ENCODE data around the gene VGLL4. TPM values are rescaled to one million over a fixed set of nuclear protein-coding genes. Genes with fewer than 3 reads are reported as not detected.

VGLL4 gene
- polyA plus RNA-seq, 2 of the 4 experiments (the other 2 are of a cell fraction): 24.7 to 28.1 TPM

DNA sequence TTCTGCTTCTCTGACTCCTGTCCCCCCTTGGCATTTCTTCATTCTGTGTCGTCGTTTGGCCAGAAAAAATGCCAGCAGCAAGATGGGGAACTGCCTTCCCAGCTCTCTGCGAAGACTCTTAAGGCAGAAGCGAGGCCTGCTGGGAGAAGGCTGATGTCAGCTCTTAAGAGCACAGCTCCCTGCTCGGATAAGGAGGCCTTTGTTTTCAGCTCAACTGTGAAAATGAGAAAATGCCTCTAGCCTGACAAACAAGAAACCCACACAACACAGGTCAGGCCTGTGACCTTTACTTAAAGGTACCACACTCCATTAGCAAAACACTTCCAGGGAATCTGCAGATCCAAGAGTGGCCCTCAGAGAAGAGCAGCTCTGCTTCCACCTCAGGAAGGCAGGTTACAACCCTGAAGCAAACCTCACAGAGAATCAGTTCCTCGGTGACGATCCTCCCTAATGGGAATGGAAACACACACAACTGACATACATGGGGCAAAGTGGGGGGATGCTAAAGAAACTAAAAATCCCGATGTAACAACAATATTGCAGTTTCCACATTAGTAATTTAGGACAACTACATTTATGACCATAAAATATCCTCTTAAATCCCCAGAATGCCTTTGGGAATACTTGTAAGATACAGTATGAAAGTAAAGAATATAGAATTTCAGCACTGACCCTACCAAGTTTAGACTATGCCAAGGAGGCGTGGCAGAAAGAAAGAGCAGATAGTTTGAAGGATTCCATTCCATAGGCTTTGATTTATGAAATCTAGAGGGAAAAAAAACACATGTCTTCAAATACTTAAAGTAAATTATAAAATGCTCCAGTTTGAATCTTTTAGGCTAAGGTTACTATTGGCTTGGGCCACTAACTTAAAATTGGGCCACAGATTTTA is 52.1 kb downstream of the VGLL4 start:
- TF ChIP-seq EHMT2 (IDR thresholded peaks at IDR 0.05; ENCODE audit: low read depth) (no peak), MAFK (IDR thresholded peaks at IDR 0.05; ENCODE audit: partially characterized antibody) (no peak), ZC3H11A (IDR thresholded peaks at IDR 0.05) (no peak), HOXB5 (CRISPR knock-in tag; IDR thresholded peaks at IDR 0.05) (no peak), POLR2AphosphoS2 (conservative IDR thresholded peaks at IDR 0.05; ENCODE audit: low read length) (no peak), CHD4 (IDR thresholded peaks at IDR 0.05; ENCODE audit: borderline replicate concordance) (no peak), MAX (IDR thresholded peaks at IDR 0.05) (no peak), NFE2L2 (conservative IDR thresholded peaks at IDR 0.05; ENCODE audit: low read length) (no peak), CBX2 (IDR thresholded peaks at IDR 0.05; ENCODE audit: borderline replicate concordance, low read depth) (no peak), JUN (IDR thresholded peaks at IDR 0.05) (no peak)
- TF ChIP-seq, protein P1, sequence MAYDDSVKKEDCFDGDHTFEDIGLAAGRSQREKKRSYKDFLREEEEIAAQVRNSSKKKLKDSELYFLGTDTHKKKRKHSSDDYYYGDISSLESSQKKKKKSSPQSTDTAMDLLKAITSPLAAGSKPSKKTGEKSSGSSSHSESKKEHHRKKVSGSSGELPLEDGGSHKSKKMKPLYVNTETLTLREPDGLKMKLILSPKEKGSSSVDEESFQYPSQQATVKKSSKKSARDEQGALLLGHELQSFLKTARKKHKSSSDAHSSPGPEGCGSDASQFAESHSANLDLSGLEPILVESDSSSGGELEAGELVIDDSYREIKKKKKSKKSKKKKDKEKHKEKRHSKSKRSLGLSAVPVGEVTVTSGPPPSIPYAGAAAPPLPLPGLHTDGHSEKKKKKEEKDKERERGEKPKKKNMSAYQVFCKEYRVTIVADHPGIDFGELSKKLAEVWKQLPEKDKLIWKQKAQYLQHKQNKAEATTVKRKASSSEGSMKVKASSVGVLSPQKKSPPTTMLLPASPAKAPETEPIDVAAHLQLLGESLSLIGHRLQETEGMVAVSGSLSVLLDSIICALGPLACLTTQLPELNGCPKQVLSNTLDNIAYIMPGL (CRISPR knock-in tag; IDR thresholded peaks at IDR 0.05; ENCODE audit: borderline replicate concordance): no peak
- Histone ChIP-seq H3K9me3 (no peaks in the 10 kb centered on the region), H3K4me2 (no peak overlapping the region), H3K4me3 (no peak overlapping the region), H3K4me1 (peaks cover 11% of the 10 kb centered on the region; the same call in 1 of the 3 replicates), H3K27ac (0 out of 6 replicates have a peak overlapping the region, but pooled peaks of 1 of the 2 experiments have one; percentile 5)
- WGBS (ENCODE audit: missing lambda C conversion rate): 67% methylated on average over 9 of the region's 9 CpGs
- ATAC-seq (peak; percentile 19 to 38; a peak in 2 of 6 replicates), FAIRE-seq (no peak), DNase-seq (ENCODE audit: low read depth in 1 of 2, low spot score in 1 of 2) (no peak)
- ChIA-PET CTCF (interaction anchor here (0.5 to 1.1 kb wide), 3 partner anchors 212 to 354 kb away, joined by 3 to 4 read pairs (median 3); no protein-coding TSS in a partner anchor), POLR2A (no interaction called here)

DNA sequence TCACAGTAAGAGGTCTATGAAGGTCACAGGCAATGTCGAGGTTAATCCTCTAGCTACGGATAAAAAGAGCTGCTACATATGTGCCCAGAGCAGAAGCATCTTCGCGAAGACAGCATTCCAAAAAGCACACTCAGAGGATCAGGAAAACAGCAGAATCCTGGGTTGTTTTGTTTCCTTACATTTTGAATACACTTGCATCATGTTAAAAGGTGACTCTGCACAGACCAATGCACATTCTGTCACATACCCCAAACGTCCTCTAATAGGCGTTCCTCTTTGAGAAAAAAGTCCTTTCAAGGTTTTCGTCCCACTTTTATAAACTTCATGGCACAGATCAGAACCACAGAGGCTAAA is 52.7 kb downstream of the VGLL4 start:
- H3K27ac ChIP-seq: no peak overlapping the region
- DNase-seq (ENCODE audit: low read depth in 1 of 2, low spot score in 1 of 2): no peak
- no peak for TF ChIP-seq SREBF2 (IDR thresholded peaks at IDR 0.05)
- TF ChIP-seq KDM1A (IDR thresholded peaks at IDR 0.05; ENCODE audit: low read depth): no peak
- TF ChIP-seq RFX5 (IDR thresholded peaks at IDR 0.05): no peak
- TF ChIP-seq MAZ (IDR thresholded peaks at IDR 0.05; ENCODE audit: borderline replicate concordance, low read depth, low read length): no peak
- no peak for TF ChIP-seq NPAS2 (CRISPR knock-in tag; IDR thresholded peaks at IDR 0.05; ENCODE audit: borderline replicate concordance)
- TF ChIP-seq EHF (CRISPR knock-in tag; IDR thresholded peaks at IDR 0.05): no peak
- no peak for TF ChIP-seq FOSB (CRISPR knock-in tag; IDR thresholded peaks at IDR 0.05)
- TF ChIP-seq ZC3H11A (IDR thresholded peaks at IDR 0.05): no peak
- TF ChIP-seq RAD21 (conservative IDR thresholded peaks at IDR 0.05 in 1 of 2, IDR thresholded peaks at IDR 0.05 in 1 of 2): no peak
- no peak for TF ChIP-seq EHMT2 (IDR thresholded peaks at IDR 0.05; ENCODE audit: low read depth)
- no peak for TF ChIP-seq ZSCAN20 (CRISPR knock-in tag; IDR thresholded peaks at IDR 0.05)
- TF ChIP-seq CBX8 (IDR thresholded peaks at IDR 0.05): no peak
- no peak for TF ChIP-seq EP300 (IDR thresholded peaks at IDR 0.05)
- TF ChIP-seq, protein P2, sequence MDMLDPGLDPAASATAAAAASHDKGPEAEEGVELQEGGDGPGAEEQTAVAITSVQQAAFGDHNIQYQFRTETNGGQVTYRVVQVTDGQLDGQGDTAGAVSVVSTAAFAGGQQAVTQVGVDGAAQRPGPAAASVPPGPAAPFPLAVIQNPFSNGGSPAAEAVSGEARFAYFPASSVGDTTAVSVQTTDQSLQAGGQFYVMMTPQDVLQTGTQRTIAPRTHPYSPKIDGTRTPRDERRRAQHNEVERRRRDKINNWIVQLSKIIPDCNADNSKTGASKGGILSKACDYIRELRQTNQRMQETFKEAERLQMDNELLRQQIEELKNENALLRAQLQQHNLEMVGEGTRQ (IDR thresholded peaks at IDR 0.05): no peak
- TF ChIP-seq, protein P3, sequence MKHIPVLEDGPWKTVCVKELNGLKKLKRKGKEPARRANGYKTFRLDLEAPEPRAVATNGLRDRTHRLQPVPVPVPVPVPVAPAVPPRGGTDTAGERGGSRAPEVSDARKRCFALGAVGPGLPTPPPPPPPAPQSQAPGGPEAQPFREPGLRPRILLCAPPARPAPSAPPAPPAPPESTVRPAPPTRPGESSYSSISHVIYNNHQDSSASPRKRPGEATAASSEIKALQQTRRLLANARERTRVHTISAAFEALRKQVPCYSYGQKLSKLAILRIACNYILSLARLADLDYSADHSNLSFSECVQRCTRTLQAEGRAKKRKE (CRISPR knock-in tag; IDR thresholded peaks at IDR 0.05; ENCODE audit: low read depth): no peak
- TF ChIP-seq CHD2 (IDR thresholded peaks at IDR 0.05; ENCODE audit: low read length, partially characterized antibody): no peak
- TF ChIP-seq TFCP2L1 (CRISPR knock-in tag; IDR thresholded peaks at IDR 0.05): no peak
- TF ChIP-seq BHLHE40 (IDR thresholded peaks at IDR 0.05; ENCODE audit: low read depth, low read length): no peak
- no peak for TF ChIP-seq MAX (IDR thresholded peaks at IDR 0.05)
- no peak overlapping the region for H3K4me3 ChIP-seq
- POLR2A ChIA-PET: interaction anchor here (0.6 kb wide), 1 partner anchor 63 kb away, joined by 3 read pairs; no protein-coding TSS in a partner anchor
- H3K4me2 ChIP-seq: no peak overlapping the region
- H3K4me1 ChIP-seq: peaks cover 15% of the 10 kb centered on the region; the same call in 1 of the 3 replicates
- H3K9me3 ChIP-seq: no peaks in the 10 kb centered on the region
- no peak for ATAC-seq
- FAIRE-seq: no peak
- CTCF ChIA-PET: interaction anchor here (0.5 to 1.6 kb wide), 4 partner anchors 61 to 353 kb away, joined by 3 to 5 read pairs (median 4); no protein-coding TSS in a partner anchor
- WGBS (ENCODE audit: missing lambda C conversion rate): 84% methylated on average over 7 of the region's 7 CpGs

All from A549 (cell line).